Kidney (tissue), 14 donors: ENCODE data around the gene CNPY1. TPM values are rescaled to one million over a fixed set of nuclear protein-coding genes. Genes with fewer than 3 reads are reported as not detected.
A peak's percentile ranks its signal among the peaks of the same experiment; 100 is the strongest.

Experiments
- DNase-seq, 5 donors: peaks; one replicate each; pipeline ENCODE4 v3.0.0-alpha.2; 2013 to 2020
- FAIRE-seq: peaks from 2 replicates; lab custom pipeline; 2012; peaks lifted over from hg19 to GRCh38; lab: Jason Lieb, UNC
- H3K27ac ChIP-seq, 2 donors: one replicate each; pipeline ENCODE4 v1.7.0; 2013; ENCODE audit warnings: low read depth in 2 of 2, low read length in 2 of 2, inconsistent platforms in 1 of 2
- H3K27me3 ChIP-seq: one replicate; pipeline ENCODE4 v1.7.1; 2013; ENCODE audit warnings: low read length, inconsistent platforms; ENCODE audit not compliant: control insufficient read depth, insufficient read depth
- H3K36me3 ChIP-seq, 3 donors: one replicate each; pipeline versions ENCODE4 v1.7.0 to v1.7.1; 2013; ENCODE audit warnings: low read length in 3 of 3, control low read depth in 1 of 3, inconsistent platforms in 1 of 3; ENCODE audit not compliant: insufficient read depth in 3 of 3, control insufficient read depth in 2 of 3
- H3K4me1 ChIP-seq, 3 donors: one replicate each; pipeline versions ENCODE4 v1.7.0 to v1.7.1; 2013; ENCODE audit warnings: low read length in 3 of 3, inconsistent platforms in 1 of 3, low read depth in 1 of 3; ENCODE audit not compliant: control insufficient read depth in 2 of 3, insufficient read depth in 2 of 3
- H3K4me3 ChIP-seq, 3 donors: one replicate each; pipeline versions ENCODE4 v1.7.0 to v1.8.1; 2013; ENCODE audit warnings: low read length in 3 of 3, control low read depth in 1 of 3, inconsistent platforms in 1 of 3
- H3K9ac ChIP-seq, 3 donors: one replicate each; pipeline versions ENCODE4 v1.7.0 to v1.7.1; 2013; ENCODE audit warnings: low read length in 3 of 3, control low read depth in 1 of 3, inconsistent platforms in 1 of 3
- H3K9me3 ChIP-seq, 3 donors: one replicate each; pipeline versions ENCODE4 v1.7.0 to v1.7.1; 2013; ENCODE audit warnings: low read length in 3 of 3, control low read depth in 1 of 3, inconsistent platforms in 1 of 3; ENCODE audit not compliant: control insufficient read depth in 2 of 3, insufficient read depth in 1 of 3
- CTCF ChIP-seq: IDR thresholded peaks from 3 replicates; pipeline ENCODE4 v1.5.1; 2012; ENCODE audit warnings: mild to moderate bottlenecking, moderate library complexity, borderline replicate concordance; ENCODE audit not compliant: insufficient read depth; ENCODE audit errors: extremely low read depth
- intact Hi-C: fragments of 100-400 bp; cut with DNase I; formaldehyde crosslinking; loops from one replicate; pipeline ENCODE4 v1.11.1; 2022
- polyA plus RNA-seq: library from polyadenylated mRNA; stranded (reverse); fragments of 350-450 nt; fragmentation: Illumina TruSeq; extraction: RNeasy Lipid Tissue Mini Kit (QIAGEN cat#74804); gene quantifications from one replicate; pipeline ENCODE4 v1.2.3, GENCODE V29; 2014; ENCODE audit warnings: low read depth, low replicate concordance; ENCODE audit not compliant: insufficient read depth
- total RNA-seq: library from RNA; stranded (reverse); fragmentation: NEBNext Ultra II Directional; extraction: Animal tissue kit (Norgen Biotek cat#: 25700); gene quantifications from one replicate; pipeline ENCODE4 v1.2.1, GENCODE V29; 2021
- donor health status: control.
- donor health status: control.
- donor health status: control.
- donor health status: control.
- donor health status: control.
- donor health status: DM: yes; HTN: yes; CAD: no.
- donor health status: Normal renal cell carcinoma (clear cell type).

The CNPY1 gene
- total and polyA plus RNA-seq, 2 donors from 2014 or later, result not detected

GRCh38 chr7:155513543-155514285, 32.6 kb downstream of the CNPY1 start:
- DNase-seq (no peak), FAIRE-seq (no peak)
- Histone ChIP-seq H3K9ac (no peak overlapping the region), H3K27me3 (peaks cover 61% of the 10 kb centered on the region), H3K36me3 (no peaks in the 10 kb centered on the region), H3K27ac (no peak overlapping the region), H3K9me3 (no peaks in the 10 kb centered on the region), H3K4me1 (no peaks in the 10 kb centered on the region), H3K4me3 (no peak overlapping the region)
- no peak for TF ChIP-seq CTCF
- intact Hi-C loops, result no loop called here

- FAIRE-seq, result no peak
- peaks cover 66% of the 10 kb centered on the region for H3K27me3 ChIP-seq
- intact Hi-C loops, result no loop called here
Measured at GRCh38 chr7:155512246-155512887, 34.0 kb downstream of the CNPY1 start.

GRCh38 chr7:155511702-155511996, 34.7 kb downstream of the CNPY1 start:
- no peak for TF ChIP-seq CTCF
- FAIRE-seq, result no peak
- H3K4me1 ChIP-seq, result peaks cover 0 to 3% (median 0%) of the 10 kb centered on the region in 3 donors
- H3K36me3 ChIP-seq, result no peaks in the 10 kb centered on the region
- no peak overlapping the region for H3K4me3 ChIP-seq
- H3K27ac ChIP-seq, result no peak overlapping the region
- H3K27me3 ChIP-seq, result peaks cover 73% of the 10 kb centered on the region
- no peak overlapping the region for H3K9ac ChIP-seq
- intact Hi-C loops, result no loop called here
- peak in 1 of 5 donors; percentile 5 for DNase-seq
- no peaks in the 10 kb centered on the region for H3K9me3 ChIP-seq

More at GRCh38 chr7:155512246-155512887, 34.0 kb downstream of the CNPY1 start:
- TF ChIP-seq CTCF, result no peak
- peak in 1 of 5 donors; percentile 16 for DNase-seq
- Histone ChIP-seq H3K9me3 (no peaks in the 10 kb centered on the region), H3K9ac (no peak overlapping the region), H3K4me3 (no peak overlapping the region), H3K36me3 (no peaks in the 10 kb centered on the region), H3K27ac (no peak overlapping the region), H3K4me1 (no peaks in the 10 kb centered on the region)
